Activated CD4-positive, alpha-beta T cell treated with anti-CD3 and anti-CD28 coated beads, Interleukin-2, amount 50 U/mL, for 16 hours (primary cell): ENCODE results near the gene PDILT.

Experiments used
- DNase-seq: peaks from one replicate; pipeline ENCODE4 v3.0.0-alpha.2; 2020

Gene PDILT

DNA sequence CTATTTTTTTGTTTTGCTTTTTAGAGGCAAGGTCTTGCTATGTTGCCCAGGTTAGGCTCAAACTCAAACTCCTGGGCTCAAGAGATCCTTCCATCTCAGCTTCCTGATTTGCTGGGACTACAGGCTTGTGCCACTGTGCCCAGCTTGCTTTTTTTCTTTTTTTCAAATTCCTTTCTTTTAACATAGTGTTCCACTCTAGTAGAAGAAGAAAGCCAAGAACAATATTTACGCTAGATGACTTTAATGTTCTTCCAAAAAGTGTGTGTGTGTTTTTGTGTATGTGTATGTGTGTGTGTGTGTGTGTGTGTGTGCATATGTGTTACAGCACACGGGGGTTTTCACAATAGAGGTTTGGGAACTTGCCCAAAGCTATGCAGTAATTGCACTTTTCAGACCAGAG, 41.3 kb downstream of the PDILT start:
- DNase-seq, result no peak

DNA sequence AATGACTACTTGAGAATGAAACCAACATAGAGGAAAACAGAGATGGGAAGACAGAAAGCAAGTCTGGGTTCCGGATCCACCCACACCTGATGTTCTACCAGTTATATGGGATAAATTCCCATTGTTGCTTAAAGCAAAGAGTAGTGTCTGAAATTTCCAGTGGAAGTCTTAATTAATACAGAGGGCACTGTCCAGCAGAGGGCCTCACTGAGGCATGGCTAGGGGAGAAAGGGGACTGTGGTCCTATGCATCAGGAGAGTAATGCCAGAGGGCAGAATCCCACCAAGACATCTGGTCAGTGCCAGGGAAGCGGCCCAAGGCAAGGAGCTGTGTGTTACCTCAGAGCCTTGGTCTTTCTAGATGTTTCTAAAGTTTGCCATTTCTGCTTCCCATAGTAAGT, 44.5 kb downstream of the PDILT start:
- DNase-seq, result no peak

DNA sequence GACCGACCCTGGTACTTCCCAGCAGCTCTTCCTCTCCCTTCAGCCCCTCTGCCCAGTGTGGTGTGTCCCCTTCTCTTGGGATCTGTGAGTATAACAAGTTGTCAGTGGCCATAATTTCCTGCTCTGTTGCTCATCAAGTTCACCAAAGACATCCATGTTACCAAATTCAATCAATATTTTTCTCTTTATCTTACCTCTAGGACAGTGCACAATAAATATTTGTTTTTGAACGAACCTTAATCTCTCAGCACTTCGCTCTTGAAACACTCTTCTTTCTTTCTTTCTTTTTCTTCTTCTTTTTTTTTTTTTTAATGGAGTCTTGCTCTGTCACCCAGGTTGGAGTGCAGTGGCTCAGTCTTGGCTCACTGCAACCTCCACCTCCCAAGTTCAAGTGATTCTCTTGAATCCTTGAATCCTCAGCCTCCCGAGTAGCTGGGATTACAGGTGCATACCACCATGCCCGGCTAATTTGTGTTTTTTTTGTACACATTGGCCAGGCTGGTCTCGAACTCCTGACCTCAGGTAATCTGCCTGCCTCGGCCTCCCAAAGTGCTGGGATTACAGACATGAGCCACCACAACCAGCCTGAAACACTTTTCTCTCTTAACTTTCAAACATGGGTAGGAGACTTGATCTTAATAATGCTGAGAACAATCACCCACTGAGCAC, 49.3 kb downstream of the PDILT start:
- no peak for DNase-seq

DNA sequence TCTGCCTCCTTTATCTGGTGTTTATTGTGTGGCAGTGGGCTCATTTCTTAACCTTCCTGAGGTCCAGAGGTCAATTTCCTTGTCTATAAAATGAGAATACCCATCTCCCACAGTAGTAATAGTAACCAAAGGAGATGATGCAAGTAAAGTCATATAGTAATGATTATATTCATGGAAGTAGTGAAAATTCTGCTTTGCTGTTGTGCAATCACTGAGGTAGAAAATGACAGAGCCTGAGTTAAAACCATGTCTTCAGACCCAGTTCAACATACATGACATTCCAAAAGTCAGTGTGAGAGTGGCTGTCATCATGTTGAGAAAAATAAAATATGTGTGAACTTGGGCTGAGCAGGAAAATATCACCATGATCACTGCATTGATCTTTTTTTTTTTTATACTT, 51.2 kb downstream of the PDILT start:
- no peak for DNase-seq

DNA sequence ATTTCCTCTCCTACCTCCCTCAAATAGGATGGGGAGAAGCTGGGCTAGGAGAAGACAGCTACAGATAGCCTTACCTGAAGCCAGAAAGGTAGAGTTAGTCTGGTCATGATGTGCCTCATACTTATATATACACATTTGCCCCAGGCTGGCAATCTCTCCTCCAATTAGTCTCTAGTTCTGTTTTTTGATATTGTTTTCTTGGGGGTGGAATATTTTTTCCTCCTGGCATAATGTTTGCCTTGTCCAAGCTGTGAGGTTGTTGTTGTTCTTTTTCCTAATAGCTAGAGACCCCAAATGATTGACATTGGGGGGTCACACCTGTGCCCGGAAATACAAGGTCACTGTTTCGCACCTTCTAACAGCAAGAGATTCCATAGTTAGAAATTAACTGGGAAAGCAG, 51.9 kb downstream of the PDILT start, which contains the start of gene UMOD:
Gene UMOD, minus strand, starts transcription at position 101 of the 400 bp plus-strand sequence. CDS start 1,978 bp downstream, outside the sequence.
- no peak for DNase-seq

DNA sequence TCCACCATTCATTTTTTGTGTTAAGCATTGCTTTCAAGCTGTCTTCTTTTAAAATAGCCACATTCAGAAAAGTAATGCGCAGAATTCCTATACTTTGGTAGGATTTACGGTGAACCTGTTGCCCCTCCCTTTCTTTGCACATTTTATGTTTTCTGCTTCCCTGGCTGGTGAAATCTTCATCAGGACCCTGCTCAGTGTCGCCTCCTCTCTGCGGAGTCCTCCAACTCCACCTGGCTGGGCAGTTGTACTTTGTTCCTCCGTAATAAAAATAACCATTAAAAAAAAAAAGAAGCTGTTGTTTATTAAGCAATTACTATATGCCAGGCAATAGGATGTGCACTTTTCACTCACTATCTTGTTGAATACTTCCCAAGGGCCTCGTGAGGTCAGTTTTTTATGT, 54.9 kb downstream of the PDILT start:
- DNase-seq, result no peak

DNA sequence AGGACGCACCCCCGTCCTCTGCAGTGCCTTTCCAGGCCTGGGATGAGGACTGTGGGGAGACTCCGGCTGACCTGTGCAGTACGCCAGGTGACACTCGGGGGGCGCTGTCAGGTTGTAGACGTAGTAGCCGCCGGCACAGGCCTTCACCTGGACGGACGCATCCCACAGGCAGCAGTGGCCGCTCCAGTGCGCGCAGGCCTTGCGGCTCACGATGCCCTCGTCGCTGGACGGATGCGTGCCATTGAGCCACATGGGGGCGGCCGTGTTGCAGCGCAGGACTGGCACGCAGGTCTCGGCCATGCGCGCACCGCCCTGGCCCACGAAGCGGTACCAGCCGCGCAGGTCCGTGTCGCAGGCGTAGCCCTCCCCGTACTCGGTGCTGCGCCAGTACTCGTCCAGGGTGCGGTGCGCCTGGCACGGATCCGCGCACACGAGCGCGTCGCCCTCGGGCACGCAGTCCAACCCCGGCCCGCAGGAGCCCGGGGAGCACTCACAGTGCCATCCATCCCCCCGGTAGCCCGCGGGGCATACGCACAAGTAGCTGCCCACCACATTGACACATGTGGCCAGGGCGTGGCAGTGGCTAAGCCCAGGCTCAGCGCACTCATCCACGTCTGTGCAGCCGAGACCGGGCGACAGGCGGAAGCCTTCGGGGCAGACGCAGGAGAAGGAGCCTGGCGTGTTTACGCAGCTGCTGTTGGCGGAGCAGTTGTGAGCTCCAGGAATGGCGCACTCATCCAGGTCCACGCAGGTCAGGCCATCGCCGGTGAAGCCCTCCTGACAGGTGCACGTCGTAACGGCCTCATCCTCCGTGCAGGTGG, 56.0 kb downstream of the PDILT start:
- no peak for DNase-seq

DNA sequence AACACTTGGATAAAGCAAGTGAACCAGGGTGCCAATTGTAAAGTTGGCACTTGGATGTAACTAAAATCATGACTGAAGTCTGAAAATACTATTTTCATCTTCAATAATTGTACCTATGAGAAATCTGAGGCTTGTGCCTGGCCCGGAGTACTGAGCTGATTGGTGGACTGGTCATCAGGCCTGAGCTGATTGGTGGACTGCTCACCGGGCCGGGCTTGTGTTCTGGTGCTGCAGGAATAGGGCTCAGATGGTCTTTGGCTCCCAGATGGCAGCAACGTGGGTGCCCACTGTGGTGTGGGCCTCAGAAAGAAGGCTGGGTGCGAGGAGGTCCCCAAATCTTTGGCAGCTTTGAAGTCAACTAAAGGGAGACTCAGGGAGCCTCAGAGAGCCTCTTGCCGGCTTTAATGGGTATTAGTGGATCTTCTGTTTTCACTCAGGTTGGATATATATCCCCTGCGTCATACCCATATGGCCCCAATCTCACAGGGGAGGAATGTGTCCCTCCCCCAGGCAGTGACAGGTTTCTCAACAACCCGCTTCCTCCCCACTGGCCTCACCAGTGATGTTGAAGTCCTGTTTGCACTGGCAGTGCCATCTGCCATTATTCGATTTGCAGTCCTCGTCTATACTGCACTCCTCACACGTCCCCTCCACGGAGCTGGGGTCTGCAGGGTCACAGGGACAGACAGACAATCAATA, 56.7 kb downstream of the PDILT start:
- no peak for DNase-seq

DNA sequence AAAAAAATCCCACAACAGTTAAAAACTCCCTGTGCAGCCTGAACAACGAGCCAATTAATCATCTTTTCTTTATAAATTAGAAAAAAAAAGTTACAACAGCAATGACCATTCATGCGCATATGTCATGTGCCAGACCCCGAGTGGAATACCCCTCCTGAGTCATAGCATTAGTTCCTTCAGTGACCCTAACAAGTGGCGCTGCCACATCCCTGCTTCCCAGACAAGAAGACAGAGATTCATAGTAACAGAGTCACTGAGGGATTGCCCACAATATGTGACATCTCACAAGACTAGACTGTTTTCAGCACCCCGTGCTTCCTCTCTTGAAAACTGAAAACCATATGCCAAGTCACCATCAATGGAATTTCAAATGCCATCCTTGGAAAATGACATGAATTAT, 59.9 kb downstream of the PDILT start:
- DNase-seq, result no peak

DNA sequence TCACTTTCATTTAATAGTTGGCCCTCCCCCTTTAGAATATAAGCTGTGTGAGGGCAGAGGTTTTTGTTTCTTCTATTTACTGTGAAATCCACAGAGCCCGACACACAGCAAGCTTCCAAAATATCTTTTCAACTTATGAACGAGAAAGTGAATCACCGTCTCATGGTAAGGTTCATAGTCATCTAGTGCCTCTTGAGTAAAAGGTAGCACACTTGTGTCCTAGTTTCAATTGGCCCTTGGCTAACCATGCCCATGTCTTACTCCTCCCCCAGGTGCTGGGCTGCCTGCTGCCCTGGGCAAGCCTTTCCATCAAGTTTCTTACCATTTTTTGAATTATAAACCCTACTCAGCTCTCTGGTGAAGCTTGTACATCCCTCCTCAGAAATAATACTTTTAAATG, 64.8 kb downstream of the PDILT start:
- no peak for DNase-seq

DNA sequence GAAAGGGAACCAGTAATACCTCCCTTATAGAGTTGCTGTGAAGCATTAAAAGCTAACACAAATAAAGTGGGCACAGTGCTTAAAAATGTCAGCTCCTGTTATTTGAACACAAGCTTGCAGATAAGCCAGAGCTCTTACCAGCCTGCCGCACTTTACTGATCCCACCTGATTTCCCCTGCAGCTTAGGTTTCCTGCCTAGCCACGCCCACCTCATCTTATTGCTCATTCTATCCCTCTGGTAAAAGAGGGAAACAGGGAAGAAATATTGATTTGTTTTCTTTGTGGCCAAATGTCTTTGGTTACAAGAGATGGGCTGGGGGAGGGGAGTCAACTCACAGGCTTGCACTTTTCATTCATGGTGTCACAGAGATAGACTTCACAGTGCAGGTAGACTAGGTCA, 67.6 kb downstream of the PDILT start:
- no peak for DNase-seq

DNA sequence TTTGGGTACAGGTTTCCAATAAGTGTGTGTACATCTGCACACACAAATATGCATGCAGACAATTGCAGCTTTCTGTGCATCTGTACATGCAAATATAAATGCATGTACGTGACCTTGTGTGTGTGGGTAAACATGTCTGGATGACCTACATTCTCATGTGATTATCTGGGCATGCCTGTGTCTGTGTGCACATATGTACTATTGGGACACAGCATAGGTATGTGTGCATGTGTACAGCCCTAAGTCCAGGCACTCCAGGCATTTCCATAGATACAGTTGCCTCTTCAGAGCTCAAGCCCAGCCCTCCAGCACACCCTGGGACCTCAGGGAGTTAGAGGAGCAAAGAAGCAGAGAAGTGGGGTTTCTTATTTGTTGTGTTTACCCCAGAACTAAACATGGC, 70.1 kb downstream of the PDILT start:
- DNase-seq, result no peak

DNA sequence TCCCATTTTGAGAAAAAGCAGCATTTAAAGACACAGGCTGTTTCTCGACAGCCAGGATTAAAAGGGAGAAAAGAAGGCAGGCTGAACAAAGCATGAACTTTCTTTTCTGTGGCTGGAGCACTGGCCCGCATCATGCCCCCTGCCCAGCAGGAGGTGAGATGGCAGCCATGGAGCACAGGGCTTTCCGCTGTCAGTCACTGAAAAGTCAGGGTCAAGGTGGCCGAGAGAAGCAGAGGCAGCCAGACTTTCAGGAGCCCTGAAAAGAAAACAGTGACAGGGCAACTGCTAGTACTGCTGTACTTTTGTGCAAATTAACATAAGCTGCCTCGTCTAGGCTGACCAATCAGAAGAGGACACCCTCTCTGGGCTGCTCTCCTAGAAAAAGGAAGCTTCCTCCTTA, 71.4 kb downstream of the PDILT start:
- DNase-seq, result no peak

DNA sequence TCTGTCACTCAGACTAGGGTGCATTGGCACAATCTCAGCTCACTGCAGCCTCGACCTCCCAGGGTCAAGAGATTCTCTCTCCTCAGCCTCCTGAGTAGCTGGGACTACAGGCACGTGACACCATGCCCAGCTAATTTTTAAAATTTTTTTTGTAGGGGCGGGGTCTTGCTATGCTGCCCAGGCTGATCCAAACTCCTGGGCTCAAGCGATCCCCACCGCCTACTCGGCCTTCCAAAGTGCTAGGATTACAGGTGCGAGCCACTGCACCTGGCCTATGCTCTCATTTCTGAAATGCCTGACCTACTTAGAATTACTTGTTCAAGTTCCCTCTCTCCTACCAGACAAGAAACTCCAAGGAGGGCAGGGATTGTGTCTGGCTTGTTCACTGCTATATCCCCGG, 72.1 kb downstream of the PDILT start:
- DNase-seq, result no peak

DNA sequence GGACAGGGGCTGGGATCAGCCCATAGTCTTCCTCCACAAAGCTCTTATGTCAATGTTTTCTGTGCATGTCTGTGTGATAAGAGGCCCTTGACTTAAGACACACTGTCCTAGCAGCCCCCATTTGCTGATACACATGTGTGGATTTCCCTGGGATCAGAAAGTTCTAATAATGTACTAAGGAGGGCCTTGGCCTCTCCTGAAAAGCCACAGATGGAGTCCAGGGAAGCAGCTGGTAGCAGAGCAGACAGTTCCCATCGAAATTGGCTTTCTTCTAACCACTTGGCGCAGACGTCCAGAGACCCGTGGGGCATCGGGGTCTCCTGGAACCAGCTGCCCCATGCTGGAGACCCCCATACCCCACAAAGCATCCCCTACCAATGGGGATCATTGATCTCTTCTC, 72.9 kb downstream of the PDILT start:
- DNase-seq, result no peak

DNA sequence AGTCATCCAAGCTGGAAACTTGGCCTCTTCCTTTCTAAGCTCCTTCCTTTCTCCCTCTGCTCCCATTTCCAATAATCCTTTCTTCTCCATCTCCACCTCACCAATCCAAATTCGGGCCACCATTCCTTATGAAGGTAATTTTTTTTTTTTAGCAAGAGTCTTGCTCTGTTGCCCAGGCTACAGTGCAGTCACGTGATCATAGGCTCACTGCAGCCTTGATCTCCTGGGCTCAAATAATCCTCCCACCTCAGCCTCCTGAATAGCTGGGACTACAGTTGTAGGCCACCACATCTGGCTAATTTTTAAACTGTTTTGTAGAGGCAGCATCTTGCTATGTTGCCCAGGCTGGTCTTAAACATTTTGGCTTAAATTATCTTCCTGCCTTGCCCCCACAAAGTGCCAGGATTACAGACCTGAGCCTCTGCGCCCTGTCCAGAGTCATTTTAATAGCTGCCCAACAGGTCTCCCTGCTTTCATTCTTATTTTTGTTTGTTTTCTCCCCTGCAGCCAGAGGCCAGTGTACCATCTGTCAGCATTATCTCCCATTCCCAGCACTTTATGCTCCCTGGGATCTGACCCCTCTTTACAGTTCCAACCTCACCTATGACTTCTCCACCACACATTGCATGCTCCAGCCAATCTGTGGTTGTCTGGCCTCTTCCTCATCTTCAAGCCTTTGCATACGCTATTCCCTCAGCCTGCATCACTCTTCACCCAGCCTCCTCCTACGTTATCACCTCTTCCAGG, 75.0 kb downstream of the PDILT start:
- no peak for DNase-seq

DNA sequence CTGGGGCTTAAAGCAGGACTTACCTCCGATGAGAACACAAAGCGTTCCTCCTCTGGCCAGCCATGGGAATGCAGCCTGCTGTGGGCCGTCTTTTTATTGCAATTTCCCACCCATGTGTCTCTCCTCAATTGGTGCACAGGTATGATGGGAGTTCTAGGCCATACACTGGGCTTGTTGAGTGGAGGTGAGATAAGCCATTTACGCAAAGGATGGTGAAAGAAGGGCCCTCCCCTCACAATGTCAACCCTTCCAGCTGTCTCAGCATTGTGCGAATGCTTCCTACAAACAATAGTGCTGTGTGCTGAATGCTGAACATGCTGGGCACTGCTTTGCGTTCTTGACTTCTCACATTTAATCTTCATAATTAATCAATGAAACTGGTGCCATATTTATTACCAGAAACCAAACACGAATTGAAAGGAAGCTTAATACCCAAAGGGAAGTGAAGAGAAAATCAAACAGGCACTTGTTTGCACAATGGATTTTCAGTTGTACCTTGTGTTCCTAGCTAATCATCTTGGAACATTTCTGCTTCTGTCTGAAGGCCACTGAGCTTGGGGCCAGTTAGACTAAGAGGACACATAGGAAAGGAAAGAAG, 77.0 kb downstream of the PDILT start, which contains the start of gene GP2:
Gene GP2, minus strand, starts transcription at position 70 of the 598 bp plus-strand sequence. CDS start 1,082 bp downstream, outside the sequence.
- no peak for DNase-seq

DNA sequence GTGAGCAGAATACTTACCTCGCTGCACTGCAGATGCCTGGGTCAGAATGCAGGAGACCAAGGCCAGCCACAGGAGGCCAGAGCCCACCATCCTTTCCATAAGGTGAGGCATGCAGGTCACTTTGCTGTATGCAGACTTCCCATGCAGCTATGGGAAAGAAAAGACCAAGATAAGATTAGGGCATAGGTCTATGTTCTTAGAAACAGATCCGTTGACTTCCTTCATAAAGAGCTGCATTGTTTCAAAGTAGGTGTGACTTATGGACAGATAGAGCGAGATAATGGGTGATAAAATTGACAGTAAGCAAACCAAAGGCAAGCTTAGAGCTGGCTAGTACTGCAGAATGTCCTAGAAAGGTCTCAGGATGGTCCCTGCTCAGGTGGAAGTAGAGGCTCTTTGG, 78.2 kb downstream of the PDILT start:
- DNase-seq, result no peak

DNA sequence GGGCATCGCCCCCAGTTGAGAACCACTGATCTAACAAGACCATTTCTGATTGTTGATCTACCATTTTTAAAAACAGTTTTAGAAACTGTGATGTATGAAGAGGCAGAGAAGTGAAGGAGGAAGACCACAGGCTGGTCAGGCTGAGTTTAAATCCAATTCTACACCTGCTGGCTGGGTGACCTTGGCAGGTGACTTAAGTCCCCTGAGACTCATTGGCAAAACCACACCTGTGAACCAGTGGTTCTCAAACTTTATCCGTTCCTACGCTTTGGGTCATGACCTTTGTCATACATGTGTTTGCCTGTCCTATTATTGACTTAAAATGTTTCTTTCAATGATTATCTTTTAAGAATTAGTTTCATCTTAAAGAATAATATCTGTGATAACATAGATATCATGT, 79.5 kb downstream of the PDILT start:
- no peak for DNase-seq

DNA sequence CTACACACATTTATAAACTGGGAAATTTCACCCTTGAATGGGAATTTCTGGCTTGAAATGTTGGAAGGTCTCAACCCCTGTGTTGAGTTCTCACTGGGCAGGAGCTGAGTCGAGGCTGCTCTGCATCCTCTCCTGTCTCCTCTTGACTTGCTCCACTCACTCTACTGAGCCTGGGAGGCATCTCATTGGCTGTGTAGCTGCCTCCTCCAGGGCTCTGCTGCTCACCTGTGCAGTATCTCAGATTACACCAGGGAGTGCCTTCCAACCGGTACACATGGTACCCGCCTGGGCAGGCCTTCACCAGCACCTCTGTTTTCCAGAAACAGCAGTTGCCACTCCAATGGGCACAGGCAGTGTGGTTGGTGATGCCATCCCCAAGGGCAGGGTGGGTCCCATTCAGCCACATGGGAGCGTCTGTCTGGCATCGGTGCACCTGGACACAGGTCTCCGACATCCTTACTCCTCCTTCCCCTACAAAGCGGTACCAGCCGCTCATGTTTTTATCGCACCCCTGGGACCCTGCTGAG, 80.9 kb downstream of the PDILT start:
- DNase-seq, result no peak

DNA sequence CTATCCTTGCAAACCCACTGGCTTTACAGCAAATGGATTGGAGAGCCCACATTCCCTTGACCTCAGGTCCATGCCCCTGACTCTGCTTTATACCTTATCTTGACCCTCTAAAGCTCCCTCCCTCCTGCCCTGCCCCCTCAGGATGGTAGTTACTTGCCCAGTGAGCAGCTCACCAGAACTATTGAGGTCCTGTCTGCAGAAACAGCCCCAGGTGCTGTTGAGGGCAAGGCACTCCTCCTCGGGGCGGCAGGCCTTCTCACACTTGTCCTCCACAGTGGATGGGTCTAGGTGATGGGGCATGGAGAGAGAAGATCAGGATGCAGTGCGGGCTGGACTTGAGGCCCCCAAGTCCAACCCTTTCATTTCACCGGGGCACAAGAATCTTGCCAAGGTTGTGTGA, 81.8 kb downstream of the PDILT start:
- DNase-seq, result no peak

DNA sequence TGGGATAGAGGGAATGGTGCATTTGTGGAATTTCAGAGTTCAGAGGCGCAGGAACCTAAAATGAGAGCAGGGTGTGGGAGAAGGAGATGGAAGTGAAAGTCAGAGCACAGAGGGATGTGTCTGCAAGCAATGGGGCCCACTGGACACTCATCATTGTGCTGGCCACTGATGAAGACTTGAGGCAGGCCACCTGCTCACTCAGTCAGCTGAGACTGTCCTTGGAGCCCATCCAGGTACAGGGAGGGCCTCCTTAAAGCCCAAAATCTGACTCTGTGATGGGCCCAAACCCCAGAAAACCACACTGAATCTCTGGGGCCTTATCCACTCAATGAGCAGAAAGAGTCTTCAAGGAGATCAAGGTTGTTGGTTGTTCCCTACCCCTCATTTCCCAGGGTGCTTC, 82.9 kb downstream of the PDILT start:
- DNase-seq, result no peak
